Large intestine (tissue), 3 donors: Measurements from ENCODE around the gene KRT9. TPM values are rescaled to one million over a fixed set of nuclear protein-coding genes. Genes with fewer than 3 reads are reported as not detected.

Experiments
- DNase-seq, 2 donors: peaks; one replicate each; pipeline versions ENCODE4 v3.0.0 to v3.0.0-alpha.2; 2013
- H3K27ac ChIP-seq: one replicate; pipeline ENCODE4 v1.5.1; 2013; ENCODE audit warnings: low read length
- H3K27me3 ChIP-seq: 2 replicates; pipeline ENCODE4 v1.6.1; 2013; ENCODE audit warnings: low read length; ENCODE audit not compliant: control insufficient read depth, insufficient read depth
- H3K36me3 ChIP-seq: 2 replicates; pipeline ENCODE4 v1.6.1; 2013; ENCODE audit warnings: low read length; ENCODE audit not compliant: control insufficient read depth, insufficient read depth
- H3K4me1 ChIP-seq: one replicate; pipeline ENCODE4 v1.6.1; 2013; ENCODE audit warnings: low read length; ENCODE audit not compliant: control insufficient read depth, insufficient read depth
- H3K4me3 ChIP-seq: one replicate; pipeline ENCODE4 v1.5.1; 2013; ENCODE audit warnings: low read length
- H3K9me3 ChIP-seq: one replicate; pipeline ENCODE4 v1.6.1; 2013; ENCODE audit warnings: mild to moderate bottlenecking, low read depth, low read length, moderate library complexity; ENCODE audit not compliant: control insufficient read depth
- WGBS: methylation state at CpG from one replicate; pipeline ENCODE4 v1.1.5; 2013; ENCODE audit warnings: low lambda C conversion rate; ENCODE audit not compliant: insufficient coverage; 5-methylcytosine and 5-hydroxymethylcytosine counted together
- polyA plus RNA-seq: library from polyadenylated mRNA; unstranded; fragments of 120-200 nt; gene quantifications from one replicate; pipeline ENCODE4 v1.2.1, GENCODE V29; 2013

KRT9 gene
- polyA plus RNA-seq, 1 donor = not detected

GRCh38 chr17:41518789-41519449 lies 52.9 kb downstream of the KRT9 start, which contains the start of gene KRT15:
KRT15 (minus strand) TSS chr17:41518890; CDS start chr17:41518827, 63 bp downstream.
- Histone ChIP-seq H3K27me3 (no peaks in the 10 kb centered on the region), H3K4me3 (no peak within 1 kb of the TSS), H3K9me3 (no peaks in the 10 kb centered on the region), H3K4me1 (peaks cover 50% of the 10 kb centered on the region), H3K36me3 (no peaks in the 10 kb centered on the region), H3K27ac (peak within 1 kb of the TSS; percentile 74)
- 80% methylated on average over 1 of the region's 8 CpGs for WGBS
- DNase-seq = peak in 1 of 2 donors; percentile 12

- DNase-seq = no peak
- Histone ChIP-seq H3K9me3 (no peaks in the 10 kb centered on the region), H3K36me3 (no peaks in the 10 kb centered on the region), H3K4me1 (peaks cover 43% of the 10 kb centered on the region), H3K4me3 (no peak overlapping the region), H3K27me3 (no peaks in the 10 kb centered on the region), H3K27ac (no peak overlapping the region)
- WGBS = no CpG with 5 or more reads among the region's 3 CpGs
Measured at GRCh38 chr17:41518031-41518430, 53.8 kb downstream of the KRT9 start.

GRCh38 chr17:41516830-41517283 lies 55.0 kb downstream of the KRT9 start:
- H3K27ac ChIP-seq = no peak overlapping the region
- H3K27me3 ChIP-seq = no peaks in the 10 kb centered on the region
- no CpG with 5 or more reads among the region's 14 CpGs for WGBS
- H3K9me3 ChIP-seq = no peaks in the 10 kb centered on the region
- no peak for DNase-seq
- peaks cover 31% of the 10 kb centered on the region for H3K4me1 ChIP-seq
- no peak overlapping the region for H3K4me3 ChIP-seq
- H3K36me3 ChIP-seq = no peaks in the 10 kb centered on the region

GRCh38 chr17:41516147-41516829 lies 55.6 kb downstream of the KRT9 start:
- H3K36me3 ChIP-seq = no peaks in the 10 kb centered on the region
- peaks cover 2% of the 10 kb centered on the region for H3K27me3 ChIP-seq
- no peak overlapping the region for H3K4me3 ChIP-seq
- no peak overlapping the region for H3K27ac ChIP-seq
- no CpG with 5 or more reads among the region's 14 CpGs for WGBS
- H3K4me1 ChIP-seq = peaks cover 31% of the 10 kb centered on the region
- no peaks in the 10 kb centered on the region for H3K9me3 ChIP-seq
- DNase-seq = no peak

Other genes starting within 250 kb of the KRT9 start
- not detected for gene KRT33A, start 221.2 kb downstream of the KRT9 start, polyA plus RNA-seq
- not detected for gene KRT33B, start 202.2 kb downstream of the KRT9 start, polyA plus RNA-seq
- gene KRT34, start 189.8 kb downstream of the KRT9 start, polyA plus RNA-seq = not detected
- gene KRT31, start 174.5 kb downstream of the KRT9 start, polyA plus RNA-seq = not detected
- not detected for gene KRT37, start 147.5 kb downstream of the KRT9 start, polyA plus RNA-seq
- gene KRT38, start 131.1 kb downstream of the KRT9 start, polyA plus RNA-seq = not detected
- gene KRT32, start 104.7 kb downstream of the KRT9 start, polyA plus RNA-seq = not detected
- not detected for gene KRT35, start 90.9 kb downstream of the KRT9 start, polyA plus RNA-seq
- gene KRT36, start 82.1 kb downstream of the KRT9 start, polyA plus RNA-seq = 0.03 TPM
- gene KRT13, start 66.4 kb downstream of the KRT9 start, polyA plus RNA-seq = 0.94 TPM
- 0.79 TPM for gene KRT15, start 53.2 kb downstream of the KRT9 start, polyA plus RNA-seq
- gene KRT19, start 43.8 kb downstream of the KRT9 start, polyA plus RNA-seq = 81.9 TPM
- 0.07 TPM for gene KRT14, start 14.8 kb upstream of the KRT9 start, polyA plus RNA-seq
- gene KRT16, start 40.7 kb upstream of the KRT9 start, polyA plus RNA-seq = not detected
- gene KRT17, start 52.5 kb upstream of the KRT9 start, polyA plus RNA-seq = 1.1 TPM
- gene EIF1, start 116.8 kb upstream of the KRT9 start, polyA plus RNA-seq = 791 TPM
- 0.28 TPM for gene GAST, start 140.3 kb upstream of the KRT9 start, polyA plus RNA-seq
- 0.39 TPM for gene HAP1, start 162.6 kb upstream of the KRT9 start, polyA plus RNA-seq
- gene JUP, start 214.7 kb upstream of the KRT9 start, polyA plus RNA-seq = 172 TPM
- 15.4 TPM for gene P3H4, start 239.9 kb upstream of the KRT9 start, polyA plus RNA-seq
- gene FKBP10, start 240.9 kb upstream of the KRT9 start, polyA plus RNA-seq = 43.2 TPM